ENCODE results near the gene RYR1. TPM values are rescaled to one million over a fixed set of nuclear protein-coding genes. Genes with fewer than 3 reads are reported as not detected.

RYR1 gene
- total and polyA plus RNA-seq, 2 of the 13 experiments (the other 11 are each of a cell fraction or from before 2014, with no cell fraction given) = 0.03 TPM; not detected in 1

DNA sequence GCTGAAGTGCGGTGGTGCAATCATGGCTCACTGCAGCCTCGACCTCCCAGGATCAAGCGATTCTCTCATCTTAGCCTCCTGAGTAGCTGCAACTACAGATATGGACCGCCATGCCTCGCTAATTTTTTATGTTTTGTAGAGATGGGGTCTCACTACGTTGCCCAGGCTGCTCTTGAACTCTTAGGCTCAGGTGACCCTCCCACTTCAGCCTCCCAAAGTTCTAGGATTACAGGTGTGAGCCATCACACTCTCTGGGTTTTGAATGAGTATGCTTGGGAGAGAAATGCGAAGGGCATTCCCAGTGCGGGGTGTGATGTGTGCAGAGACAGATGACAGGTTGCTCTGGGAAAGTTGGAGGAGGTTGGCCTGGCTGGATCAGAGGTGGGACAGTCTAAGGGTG is 49.0 kb downstream of the RYR1 start:
- Histone ChIP-seq H3K9me3 (ENCODE audit: low read length) (no peaks in the 10 kb centered on the region), H3K36me3 (replicated peaks in 1 of 2; ENCODE audit: control insufficient read depth in 1 of 2, insufficient read depth in 2 of 2, low read length in 2 of 2) (no peaks in the 10 kb centered on the region), H2AFZ (ENCODE audit: low read length) (no peak overlapping the region), H3K4me3 (replicated peaks in 1 of 3; ENCODE audit: insufficient read depth in 1 of 3, low read depth in 2 of 3, low read length in 3 of 3) (no peak overlapping the region), H3K4me2 (ENCODE audit: low read depth, low read length) (no peak overlapping the region), H3K27me3 (ENCODE audit: control insufficient read depth in 1 of 2, insufficient read depth in 2 of 2, low read length in 2 of 2) (peaks cover 0 to 15% of the 10 kb centered on the region in 2 experiments; a peak in 2 of 5 replicates), H3K9ac (ENCODE audit: insufficient read depth, low read depth, low read length) (no peak overlapping the region), H3K79me2 (ENCODE audit: insufficient read depth, low read length) (no peaks in the 10 kb centered on the region), H4K20me1 (ENCODE audit: insufficient read depth, low read length) (0 out of 2 replicates have a peak, but pooled peaks cover 2% of the 10 kb centered on the region), H3K4me1 (ENCODE audit: insufficient read depth, low read length) (no peaks in the 10 kb centered on the region), H3K27ac (ENCODE audit: extremely low read length, insufficient read depth, low read length) (no peak overlapping the region)
- no peak for ATAC-seq
- no TSS peak for BruUV-seq (replicated peaks)
- 35% methylated on average over 8 of the region's 8 CpGs for WGBS (ENCODE audit: low lambda C conversion rate)
- CTCF ChIA-PET (ENCODE audit: low intra/inter-chr PET ratio, low total read pairs) = no interaction called here
- in situ Hi-C loops (cut with HindIII; ENCODE audit: extremely low pct_ligation_motif_present, low pct_unique_long_range_greater_than_20kb) = no loop called here
- POLR2A ChIA-PET = no interaction called here
- DNase-seq (ENCODE audit: low spot score) = no peak
- intact Hi-C loops (cut with micrococcal nuclease; ENCODE audit: unreplicated experiment) = no loop called here
- no peak for FAIRE-seq
- TF ChIP-seq, protein P1, sequence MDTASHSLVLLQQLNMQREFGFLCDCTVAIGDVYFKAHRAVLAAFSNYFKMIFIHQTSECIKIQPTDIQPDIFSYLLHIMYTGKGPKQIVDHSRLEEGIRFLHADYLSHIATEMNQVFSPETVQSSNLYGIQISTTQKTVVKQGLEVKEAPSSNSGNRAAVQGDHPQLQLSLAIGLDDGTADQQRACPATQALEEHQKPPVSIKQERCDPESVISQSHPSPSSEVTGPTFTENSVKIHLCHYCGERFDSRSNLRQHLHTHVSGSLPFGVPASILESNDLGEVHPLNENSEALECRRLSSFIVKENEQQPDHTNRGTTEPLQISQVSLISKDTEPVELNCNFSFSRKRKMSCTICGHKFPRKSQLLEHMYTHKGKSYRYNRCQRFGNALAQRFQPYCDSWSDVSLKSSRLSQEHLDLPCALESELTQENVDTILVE (CRISPR knock-in tag; IDR thresholded peaks at IDR 0.05) = no peak
- TF ChIP-seq TBX2 (CRISPR knock-in tag; IDR thresholded peaks at IDR 0.05; ENCODE audit: borderline replicate concordance) (no peak), UBTF (CRISPR knock-in tag; IDR thresholded peaks at IDR 0.05) (no peak), ZNF547 (CRISPR knock-in tag; IDR thresholded peaks at IDR 0.05) (no peak), ZNF556 (CRISPR knock-in tag; IDR thresholded peaks at IDR 0.05; ENCODE audit: borderline replicate concordance) (no peak), ZNF232 (CRISPR knock-in tag; IDR thresholded peaks at IDR 0.05; ENCODE audit: borderline replicate concordance) (no peak), ZNF792 (CRISPR knock-in tag; IDR thresholded peaks at IDR 0.05) (no peak), ZNF337 (CRISPR knock-in tag; IDR thresholded peaks at IDR 0.05; ENCODE audit: borderline replicate concordance, low read depth) (no peak), ZIK1 (CRISPR knock-in tag; IDR thresholded peaks at IDR 0.05; ENCODE audit: borderline replicate concordance, low read depth) (no peak), SCMH1 (CRISPR knock-in tag; IDR thresholded peaks at IDR 0.05; ENCODE audit: borderline replicate concordance) (no peak), ATF7 (IDR thresholded peaks at IDR 0.05) (no peak), ATF7 (CRISPR knock-in tag; IDR thresholded peaks at IDR 0.05) (no peak), BRD4 (CRISPR knock-in tag; IDR thresholded peaks at IDR 0.05) (no peak), FOXK1 (CRISPR knock-in tag; IDR thresholded peaks at IDR 0.05; ENCODE audit: borderline replicate concordance, low read depth) (no peak), ZNF251 (CRISPR knock-in tag; IDR thresholded peaks at IDR 0.05) (no peak), GATA4 (IDR thresholded peaks at IDR 0.05; ENCODE audit: borderline replicate concordance, low read depth) (no peak), ZNF230 (CRISPR knock-in tag; IDR thresholded peaks at IDR 0.05) (no peak), SIN3A (IDR thresholded peaks at IDR 0.05; ENCODE audit: borderline replicate concordance, low read depth, low read length) (no peak)
- TF ChIP-seq, protein P2, sequence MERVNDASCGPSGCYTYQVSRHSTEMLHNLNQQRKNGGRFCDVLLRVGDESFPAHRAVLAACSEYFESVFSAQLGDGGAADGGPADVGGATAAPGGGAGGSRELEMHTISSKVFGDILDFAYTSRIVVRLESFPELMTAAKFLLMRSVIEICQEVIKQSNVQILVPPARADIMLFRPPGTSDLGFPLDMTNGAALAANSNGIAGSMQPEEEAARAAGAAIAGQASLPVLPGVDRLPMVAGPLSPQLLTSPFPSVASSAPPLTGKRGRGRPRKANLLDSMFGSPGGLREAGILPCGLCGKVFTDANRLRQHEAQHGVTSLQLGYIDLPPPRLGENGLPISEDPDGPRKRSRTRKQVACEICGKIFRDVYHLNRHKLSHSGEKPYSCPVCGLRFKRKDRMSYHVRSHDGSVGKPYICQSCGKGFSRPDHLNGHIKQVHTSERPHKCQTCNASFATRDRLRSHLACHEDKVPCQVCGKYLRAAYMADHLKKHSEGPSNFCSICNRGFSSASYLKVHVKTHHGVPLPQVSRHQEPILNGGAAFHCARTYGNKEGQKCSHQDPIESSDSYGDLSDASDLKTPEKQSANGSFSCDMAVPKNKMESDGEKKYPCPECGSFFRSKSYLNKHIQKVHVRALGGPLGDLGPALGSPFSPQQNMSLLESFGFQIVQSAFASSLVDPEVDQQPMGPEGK (CRISPR knock-in tag; IDR thresholded peaks at IDR 0.05) = no peak
